RWPE2 (cell line): ENCODE results near the gene INPP5A.

Source experiments
- ATAC-seq: fragments of 200-7000 bp; cut with Tn5 transposase; 3 replicates; pipeline ENCODE4 v1.9.1; 2021; ENCODE audit warnings: low read depth
- DNase-seq: peaks from one replicate; pipeline ENCODE4 v3.0.0-alpha.2; 2020; ENCODE audit warnings: low spot score
- H3K27ac ChIP-seq: fragments of 450-650 bp; 2 replicates; pipeline ENCODE4 v1.5.1; 2017; ENCODE audit warnings: mild to moderate bottlenecking; ENCODE audit not compliant: poor library complexity, severe bottlenecking
- H3K27me3 ChIP-seq: fragments of 250-450 bp; sonication (Bioruptor Pico); 2 replicates; pipeline ENCODE4 v1.5.1; 2021; ENCODE audit warnings: mild to moderate bottlenecking, moderate library complexity; ENCODE audit not compliant: insufficient read depth, poor library complexity, severe bottlenecking
- H3K36me3 ChIP-seq: fragments of 250-450 bp; sonication (Bioruptor Pico); 2 replicates; pipeline ENCODE4 v1.5.1; 2020; ENCODE audit warnings: low read depth, mild to moderate bottlenecking, moderate library complexity
- H3K4me1 ChIP-seq: fragments of 250-450 bp; sonication (Bioruptor Pico); 2 replicates; pipeline ENCODE4 v1.5.1; 2021; ENCODE audit warnings: mild to moderate bottlenecking, moderate library complexity; ENCODE audit not compliant: insufficient read depth, poor library complexity, severe bottlenecking
- H3K4me3 ChIP-seq: fragments of 250-450 bp; sonication (Bioruptor Pico); 2 replicates; pipeline ENCODE4 v1.5.1; 2021; ENCODE audit warnings: mild to moderate bottlenecking, moderate library complexity; ENCODE audit not compliant: severe bottlenecking
- H3K9me3 ChIP-seq: fragments of 250-450 bp; sonication (Bioruptor Pico); 2 replicates; pipeline ENCODE4 v1.5.1; 2021; ENCODE audit warnings: mild to moderate bottlenecking, moderate library complexity; ENCODE audit not compliant: severe bottlenecking
- TF ChIP-seq, protein P1 (sequence below): fragments of 450-650 bp; IDR thresholded peaks from one replicate; pipeline ENCODE4 v1.5.1; 2017; ENCODE audit warnings: mild to moderate bottlenecking, moderate library complexity; ENCODE audit not compliant: poor library complexity, severe bottlenecking

INPP5A gene

GRCh38 chr10:132637477-132638129, 100.0 kb downstream of the INPP5A start:
- H3K4me3 ChIP-seq: no peak overlapping the region
- H3K27me3 ChIP-seq: no peaks in the 10 kb centered on the region
- no peaks in the 10 kb centered on the region for H3K4me1 ChIP-seq
- H3K27ac ChIP-seq: no peak overlapping the region
- TF ChIP-seq, protein P1, sequence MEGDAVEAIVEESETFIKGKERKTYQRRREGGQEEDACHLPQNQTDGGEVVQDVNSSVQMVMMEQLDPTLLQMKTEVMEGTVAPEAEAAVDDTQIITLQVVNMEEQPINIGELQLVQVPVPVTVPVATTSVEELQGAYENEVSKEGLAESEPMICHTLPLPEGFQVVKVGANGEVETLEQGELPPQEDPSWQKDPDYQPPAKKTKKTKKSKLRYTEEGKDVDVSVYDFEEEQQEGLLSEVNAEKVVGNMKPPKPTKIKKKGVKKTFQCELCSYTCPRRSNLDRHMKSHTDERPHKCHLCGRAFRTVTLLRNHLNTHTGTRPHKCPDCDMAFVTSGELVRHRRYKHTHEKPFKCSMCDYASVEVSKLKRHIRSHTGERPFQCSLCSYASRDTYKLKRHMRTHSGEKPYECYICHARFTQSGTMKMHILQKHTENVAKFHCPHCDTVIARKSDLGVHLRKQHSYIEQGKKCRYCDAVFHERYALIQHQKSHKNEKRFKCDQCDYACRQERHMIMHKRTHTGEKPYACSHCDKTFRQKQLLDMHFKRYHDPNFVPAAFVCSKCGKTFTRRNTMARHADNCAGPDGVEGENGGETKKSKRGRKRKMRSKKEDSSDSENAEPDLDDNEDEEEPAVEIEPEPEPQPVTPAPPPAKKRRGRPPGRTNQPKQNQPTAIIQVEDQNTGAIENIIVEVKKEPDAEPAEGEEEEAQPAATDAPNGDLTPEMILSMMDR: peak; percentile 75
- ATAC-seq (peak; percentile 82), DNase-seq (peak; percentile 38)
- H3K9me3 ChIP-seq: no peaks in the 10 kb centered on the region
- no peaks in the 10 kb centered on the region for H3K36me3 ChIP-seq

DNA sequence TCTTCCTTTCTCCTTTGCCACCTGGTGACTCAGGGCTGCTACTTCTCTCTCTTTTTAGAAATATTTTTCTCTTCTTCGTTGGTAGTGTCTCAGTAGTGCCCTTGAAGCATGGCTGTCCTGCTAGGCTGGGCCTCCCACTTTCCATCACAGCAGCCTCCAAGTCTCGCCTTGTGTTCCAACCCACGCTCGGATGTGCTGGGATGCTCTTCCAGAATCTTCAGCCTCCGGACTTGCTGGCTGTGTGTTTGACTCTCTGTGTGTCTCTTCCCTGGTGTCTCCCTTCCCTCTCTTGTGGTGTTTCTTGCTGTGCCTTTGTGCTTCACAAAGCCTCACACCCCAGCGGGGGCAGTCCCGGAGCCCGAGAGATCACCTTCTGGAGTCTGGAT, 100.5 kb downstream of the INPP5A start:
- H3K36me3 ChIP-seq: no peaks in the 10 kb centered on the region
- no peaks in the 10 kb centered on the region for H3K4me1 ChIP-seq
- TF ChIP-seq, protein P1: peak; percentile 39
- no peak overlapping the region for H3K27ac ChIP-seq
- DNase-seq (peak; percentile 11), ATAC-seq (0 out of 3 replicates have a peak, but pooled peaks have one; percentile 16)
- no peaks in the 10 kb centered on the region for H3K27me3 ChIP-seq
- no peak overlapping the region for H3K4me3 ChIP-seq
- no peaks in the 10 kb centered on the region for H3K9me3 ChIP-seq

GRCh38 chr10:132639470-132639869, 101.9 kb downstream of the INPP5A start:
- Histone ChIP-seq H3K4me3 (no peak overlapping the region), H3K27me3 (no peaks in the 10 kb centered on the region), H3K27ac (no peak overlapping the region), H3K4me1 (no peaks in the 10 kb centered on the region), H3K36me3 (no peaks in the 10 kb centered on the region), H3K9me3 (no peaks in the 10 kb centered on the region)
- ATAC-seq: no peak
- DNase-seq: no peak
- TF ChIP-seq, protein P1: no peak

- Histone ChIP-seq H3K4me3 (no peak overlapping the region), H3K4me1 (no peaks in the 10 kb centered on the region), H3K9me3 (no peaks in the 10 kb centered on the region), H3K27me3 (no peaks in the 10 kb centered on the region), H3K36me3 (no peaks in the 10 kb centered on the region), H3K27ac (no peak overlapping the region)
- DNase-seq (peak; percentile 34), ATAC-seq (no peak)
- TF ChIP-seq, protein P1: no peak
Measured at GRCh38 chr10:132640326-132641125, 102.9 kb downstream of the INPP5A start.
